Liver (tissue), 9 donors: ENCODE results near the gene MCTP2. TPM values are rescaled to one million over a fixed set of nuclear protein-coding genes. Genes with fewer than 3 reads are reported as not detected.

Source experiments
- DNase-seq: peaks from one replicate; pipeline ENCODE4 v3.0.0-alpha.2; 2017; ENCODE audit warnings: low spot score
- H3K27ac ChIP-seq, 2 donors: one replicate each; pipeline ENCODE4 v1.7.0; 2013; ENCODE audit warnings: inconsistent platforms in 2 of 2, low read length in 2 of 2, control low read depth in 1 of 2, low read depth in 1 of 2, mild to moderate bottlenecking in 1 of 2
- H3K27me3 ChIP-seq, 4 donors: one replicate each; pipeline versions ENCODE4 v1.6.1 to v1.7.0; 2013; ENCODE audit warnings: low read length in 3 of 4, inconsistent platforms in 1 of 4, mild to moderate bottlenecking in 1 of 4, moderate library complexity in 1 of 4; ENCODE audit not compliant: control insufficient read depth in 4 of 4, insufficient read depth in 4 of 4
- H3K36me3 ChIP-seq, 4 donors: one replicate each; pipeline versions ENCODE4 v1.6.1 to v1.7.0; 2013; ENCODE audit warnings: low read length in 3 of 4, mild to moderate bottlenecking in 3 of 4, low read depth in 1 of 4, moderate library complexity in 1 of 4; ENCODE audit not compliant: control insufficient read depth in 4 of 4, insufficient read depth in 3 of 4
- H3K4me1 ChIP-seq, 4 donors: one replicate each; pipeline versions ENCODE4 v1.6.1 to v1.7.0; 2013; ENCODE audit warnings: low read length in 3 of 4, mild to moderate bottlenecking in 3 of 4, moderate library complexity in 1 of 4; ENCODE audit not compliant: control insufficient read depth in 4 of 4, insufficient read depth in 4 of 4
- H3K4me3 ChIP-seq, 3 donors: one replicate each; pipeline versions ENCODE4 v1.6.1 to v1.7.0; 2013; ENCODE audit warnings: low read length in 3 of 3, control low read depth in 1 of 3, low read depth in 1 of 3, mild to moderate bottlenecking in 1 of 3
- H3K9ac ChIP-seq, 2 donors: one replicate each; pipeline ENCODE4 v1.7.0; 2013; ENCODE audit warnings: low read length in 2 of 2, mild to moderate bottlenecking in 2 of 2, moderate library complexity in 2 of 2, control low read depth in 1 of 2, low read depth in 1 of 2
- H3K9me3 ChIP-seq, 4 donors: one replicate each; pipeline versions ENCODE4 v1.6.1 to v1.7.0; 2013; ENCODE audit warnings: low read length in 3 of 4; ENCODE audit not compliant: control insufficient read depth in 4 of 4
- ATF3 ChIP-seq: IDR thresholded peaks from 2 replicates; pipeline ENCODE4 v1.6.1; 2016; ENCODE audit warnings: antibody characterized with exemption
- CTCF ChIP-seq: fragments of 150-350 bp; IDR thresholded peaks from 2 replicates; pipeline ENCODE4 v1.5.1; 2017; ENCODE audit warnings: improper control_type of control experiment, low read depth, low read length; ENCODE audit not compliant: missing input control
- EGR1 ChIP-seq, 2 donors: IDR thresholded peaks; 2 replicates each; pipeline ENCODE4 v1.6.1; 2016 to 2018; ENCODE audit warnings: antibody characterized with exemption in 2 of 2, low read depth in 2 of 2
- FOXA1 ChIP-seq: IDR thresholded peaks from 2 replicates; pipeline ENCODE4 v1.6.1; 2016; ENCODE audit warnings: antibody characterized with exemption
- FOXA2 ChIP-seq: IDR thresholded peaks from 2 replicates; pipeline ENCODE4 v1.6.1; 2016; ENCODE audit warnings: antibody characterized with exemption
- HNF4A ChIP-seq, 2 donors: conservative IDR thresholded peaks; 2 replicates each; pipeline ENCODE4 v1.6.1; 2016; ENCODE audit warnings: antibody characterized with exemption in 2 of 2, mild to moderate bottlenecking in 2 of 2
- HNF4G ChIP-seq: IDR thresholded peaks from 2 replicates; pipeline ENCODE4 v1.6.1; 2016; ENCODE audit warnings: antibody characterized with exemption
- JUND ChIP-seq, 2 donors: IDR thresholded peaks; 2 replicates each; pipeline ENCODE4 v1.6.1; 2016; ENCODE audit warnings: antibody characterized with exemption in 2 of 2
- MAX ChIP-seq: IDR thresholded peaks from 2 replicates; pipeline ENCODE4 v1.6.1; 2016; ENCODE audit warnings: antibody characterized with exemption
- NR2F2 ChIP-seq: IDR thresholded peaks from 2 replicates; pipeline ENCODE4 v1.6.1; 2016; ENCODE audit warnings: antibody characterized with exemption
- RAD21 ChIP-seq, 2 donors: IDR thresholded peaks; 2 replicates each; pipeline ENCODE4 v1.6.1; 2016; ENCODE audit warnings: antibody characterized with exemption in 2 of 2, mild to moderate bottlenecking in 2 of 2
- REST ChIP-seq: IDR thresholded peaks from 2 replicates; pipeline ENCODE4 v1.6.1; 2016; ENCODE audit warnings: antibody characterized with exemption, mild to moderate bottlenecking
- RXRA ChIP-seq, 2 donors: IDR thresholded peaks; 2 replicates each; pipeline ENCODE4 v1.6.1; 2017 to 2018; ENCODE audit warnings: antibody characterized with exemption in 2 of 2, mild to moderate bottlenecking in 1 of 2
- SP1 ChIP-seq: IDR thresholded peaks from 2 replicates; pipeline ENCODE4 v1.6.1; 2018; ENCODE audit warnings: antibody characterized with exemption, mild to moderate bottlenecking
- TAF1 ChIP-seq: conservative IDR thresholded peaks from 2 replicates; pipeline ENCODE4 v1.6.1; 2016; ENCODE audit warnings: antibody characterized with exemption, mild to moderate bottlenecking
- YY1 ChIP-seq: IDR thresholded peaks from 2 replicates; pipeline ENCODE4 v1.6.1; 2016; ENCODE audit warnings: antibody characterized with exemption, mild to moderate bottlenecking
- ZBTB33 ChIP-seq: IDR thresholded peaks from 2 replicates; pipeline ENCODE4 v1.6.1; 2016; ENCODE audit warnings: antibody characterized with exemption
- WGBS: extraction: QIAGEN DNeasy Blood & Tissue Kit; methylation state at CpG from one replicate; pipeline ENCODE4 v1.1.7; 2013; 5-methylcytosine and 5-hydroxymethylcytosine counted together
- polyA plus RNA-seq, 2 donors: library from polyadenylated mRNA; stranded (reverse) in 1 of 2; unstranded in 1 of 2; fragments of 200-250 nt in 1 of 2; fragments of >200 nt in 1 of 2; fragmentation: Nextera tagmentation in 1 of 2; extraction: Ambion mirVana in 1 of 2; gene quantifications; one replicate each; pipeline versions ENCODE4 v1.2.1 to v1.2.3, GENCODE V29; 2013 to 2015
- total RNA-seq, 2 donors: library from RNA; depleted of rRNA; stranded (reverse); fragments of >200 nt; gene quantifications; one replicate each; pipeline ENCODE4 v1.2.3, GENCODE V29; 2014
- donor health status: healthy.
- donor health status: healthy.
- donor health status: healthy.
- donor health status: healthy.
- donor health status: healthy.

Gene MCTP2
- total and polyA plus RNA-seq, 4 donors: 0.43 to 9.9 (median 3.5) TPM

- no peak overlapping the region for H3K27ac ChIP-seq
- H3K27me3 ChIP-seq: no peaks in the 10 kb centered on the region
- H3K4me3 ChIP-seq: no peak overlapping the region
- WGBS: 79% methylated on average over 2 of the region's 2 CpGs
- H3K36me3 ChIP-seq: no peaks in the 10 kb centered on the region
- no peak overlapping the region for H3K9ac ChIP-seq
- TF ChIP-seq ZBTB33 (no peak), FOXA2 (no peak), RAD21 (IDR thresholded peaks at IDR 0.05) (no peak), TAF1 (no peak), HNF4G (no peak), EGR1 (IDR thresholded peaks at IDR 0.05; ENCODE audit: low read depth in 2 of 2) (no peak), MAX (no peak), FOXA1 (no peak), HNF4A (conservative IDR thresholded peaks at IDR 0.05) (no peak), RXRA (IDR thresholded peaks at IDR 0.05) (no peak), ATF3 (no peak)
- H3K9me3 ChIP-seq: no peaks in the 10 kb centered on the region
- no peaks in the 10 kb centered on the region for H3K4me1 ChIP-seq
- DNase-seq: no peak
Measured at GRCh38 chr15:94198633-94199032, 32.7 kb upstream of the MCTP2 start.

GRCh38 chr15:94199725-94200124 lies 31.6 kb upstream of the MCTP2 start:
- no peaks in the 10 kb centered on the region for H3K4me1 ChIP-seq
- no peaks in the 10 kb centered on the region for H3K9me3 ChIP-seq
- no peak overlapping the region for H3K27ac ChIP-seq
- no peaks in the 10 kb centered on the region for H3K36me3 ChIP-seq
- no peak overlapping the region for H3K9ac ChIP-seq
- DNase-seq: no peak
- no peak overlapping the region for H3K4me3 ChIP-seq
- 77% methylated on average over 3 of the region's 3 CpGs for whole genome bisulfite sequencing
- H3K27me3 ChIP-seq: peaks cover 0 to 4% (median 0%) of the 10 kb centered on the region in 4 donors
- no peak for TF ChIP-seq JUND (IDR thresholded peaks at IDR 0.05)
- no peak for TF ChIP-seq RXRA (IDR thresholded peaks at IDR 0.05)
- TF ChIP-seq HNF4G: no peak
- no peak for TF ChIP-seq HNF4A (conservative IDR thresholded peaks at IDR 0.05)
- TF ChIP-seq TAF1: no peak
- no peak for TF ChIP-seq NR2F2
- TF ChIP-seq EGR1 (IDR thresholded peaks at IDR 0.05; ENCODE audit: low read depth in 2 of 2): no peak
- TF ChIP-seq CTCF: no peak
- TF ChIP-seq YY1: no peak
- no peak for TF ChIP-seq FOXA1
- TF ChIP-seq SP1: no peak
- TF ChIP-seq RAD21 (IDR thresholded peaks at IDR 0.05): no peak
- no peak for TF ChIP-seq REST
- TF ChIP-seq MAX: no peak
